Keratinocyte (primary cell): ENCODE measurements around the gene EIF4E1B.

Source experiments
- EZH2 ChIP-seq: IDR thresholded peaks from one replicate; pipeline ENCODE4 v1.6.1; 2012; ENCODE audit warnings: inconsistent platforms, mild to moderate bottlenecking, low read length, moderate library complexity
- TF ChIP-seq, protein P1 (sequence below), 3 experiments: IDR thresholded peaks in 1 of 3; conservative IDR thresholded peaks in 1 of 3; optimal IDR thresholded peaks in 1 of 3; 2 replicates in 2 of 3; 3 replicates in 1 of 3; pipeline versions ENCODE3 to v1.5.1; 2011; ENCODE audit warnings: low read length in 3 of 3, mild to moderate bottlenecking in 3 of 3, moderate library complexity in 2 of 3, control low read depth in 1 of 3, inconsistent platforms in 1 of 3; ENCODE audit not compliant: insufficient read depth in 2 of 3; ENCODE audit errors: extremely low read depth in 1 of 3

DNA sequence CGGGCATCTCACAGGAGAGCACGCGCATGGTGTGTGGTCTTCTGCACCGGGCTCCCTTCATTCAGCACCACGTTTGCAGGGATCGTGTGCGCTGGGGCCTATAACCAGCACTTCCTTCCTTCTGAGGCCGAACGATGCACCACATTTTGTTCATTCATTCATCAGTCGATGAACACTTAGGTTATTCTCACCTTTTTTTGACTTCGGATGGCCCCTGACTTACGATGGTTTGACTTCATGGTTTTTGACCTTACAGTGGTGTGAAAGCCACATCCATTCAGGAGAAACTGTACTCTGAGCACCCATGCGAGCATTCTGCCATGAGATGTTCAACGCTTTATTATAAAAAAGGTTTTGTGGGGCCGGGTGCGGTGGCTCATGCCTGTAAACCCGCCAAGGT, 44.3 kb downstream of the EIF4E1B start:
- TF ChIP-seq, protein P1, sequence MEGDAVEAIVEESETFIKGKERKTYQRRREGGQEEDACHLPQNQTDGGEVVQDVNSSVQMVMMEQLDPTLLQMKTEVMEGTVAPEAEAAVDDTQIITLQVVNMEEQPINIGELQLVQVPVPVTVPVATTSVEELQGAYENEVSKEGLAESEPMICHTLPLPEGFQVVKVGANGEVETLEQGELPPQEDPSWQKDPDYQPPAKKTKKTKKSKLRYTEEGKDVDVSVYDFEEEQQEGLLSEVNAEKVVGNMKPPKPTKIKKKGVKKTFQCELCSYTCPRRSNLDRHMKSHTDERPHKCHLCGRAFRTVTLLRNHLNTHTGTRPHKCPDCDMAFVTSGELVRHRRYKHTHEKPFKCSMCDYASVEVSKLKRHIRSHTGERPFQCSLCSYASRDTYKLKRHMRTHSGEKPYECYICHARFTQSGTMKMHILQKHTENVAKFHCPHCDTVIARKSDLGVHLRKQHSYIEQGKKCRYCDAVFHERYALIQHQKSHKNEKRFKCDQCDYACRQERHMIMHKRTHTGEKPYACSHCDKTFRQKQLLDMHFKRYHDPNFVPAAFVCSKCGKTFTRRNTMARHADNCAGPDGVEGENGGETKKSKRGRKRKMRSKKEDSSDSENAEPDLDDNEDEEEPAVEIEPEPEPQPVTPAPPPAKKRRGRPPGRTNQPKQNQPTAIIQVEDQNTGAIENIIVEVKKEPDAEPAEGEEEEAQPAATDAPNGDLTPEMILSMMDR (optimal IDR thresholded peaks at IDR 0.05 in 1 of 3, IDR thresholded peaks at IDR 0.05 in 1 of 3, conservative IDR thresholded peaks at IDR 0.05 in 1 of 3; ENCODE audit: extremely low read depth in 1 of 3, insufficient read depth in 2 of 3, low read length in 3 of 3): no peak
- no peak for TF ChIP-seq EZH2
